ENCODE results near the gene SLC2A10.

Gene SLC2A10

DNA sequence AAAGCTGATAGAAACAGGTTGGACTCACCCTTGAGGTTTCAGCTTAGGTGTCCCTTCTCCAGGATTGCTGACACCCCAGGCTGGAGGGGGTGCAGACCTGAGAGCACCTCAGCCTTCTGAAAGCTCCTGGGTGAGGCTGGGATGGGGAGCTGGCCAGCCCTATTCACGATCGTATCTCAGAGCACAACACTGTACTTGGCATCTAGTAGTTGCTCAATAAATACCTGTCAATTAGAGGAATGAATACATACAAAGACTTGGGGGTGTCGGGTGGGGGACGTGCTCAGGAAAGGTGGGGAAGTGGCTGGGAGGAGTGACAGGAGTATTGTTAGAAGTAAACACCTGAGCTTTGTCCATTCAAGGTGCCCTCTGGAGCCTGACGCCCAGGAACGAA lies 61.7 kb downstream of the SLC2A10 start:
- no peak for DNase-seq

DNA sequence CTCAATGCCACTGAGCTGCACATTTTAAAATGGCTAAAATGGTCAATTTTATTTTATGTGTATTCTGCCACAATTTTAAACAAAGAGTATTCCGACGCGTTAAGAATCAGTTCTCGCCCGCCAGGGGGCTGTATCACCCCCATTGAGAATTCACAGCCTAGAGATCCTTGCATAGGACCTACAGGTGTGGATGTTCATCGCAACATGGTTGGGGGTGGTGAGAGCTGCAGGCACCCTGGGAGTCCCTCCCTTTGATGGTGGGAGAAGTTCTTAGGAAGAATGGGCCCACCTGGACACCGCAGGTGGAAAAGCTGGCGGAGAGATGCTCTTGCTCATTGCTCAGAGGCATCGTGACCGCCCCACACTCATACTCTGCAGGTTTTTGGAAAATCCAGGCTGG lies 63.5 kb downstream of the SLC2A10 start:
- no peak for DNase-seq

GRCh38 chr20:46773680-46774079 lies 64.2 kb downstream of the SLC2A10 start:
- DNase-seq = no peak

- DNase-seq = no peak
These were observed 64.8 kb downstream of the SLC2A10 start for GRCh38 chr20:46774236-46774635.

- DNase-seq = no peak
These were observed 65.6 kb downstream of the SLC2A10 start for GRCh38 chr20:46774943-46775560.

DNA sequence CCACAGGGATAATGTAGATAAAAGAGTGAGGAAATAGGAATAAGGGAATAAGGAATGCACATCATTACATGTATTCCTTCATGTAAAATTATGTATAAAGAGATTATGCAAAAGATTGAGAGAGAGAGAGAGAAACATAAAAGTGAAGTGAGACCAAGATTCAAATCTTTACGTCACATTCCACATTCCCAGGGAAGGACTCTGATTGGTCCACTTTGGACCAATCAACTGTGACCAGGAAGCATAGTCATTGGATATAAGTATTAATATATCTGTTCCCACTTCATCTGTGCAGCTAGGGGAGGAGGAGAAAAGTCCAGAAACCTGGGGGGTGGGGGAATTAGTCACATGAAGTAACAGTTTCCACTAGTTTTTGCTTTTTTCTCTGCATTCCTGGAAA lies 66.4 kb downstream of the SLC2A10 start:
- DNase-seq = no peak

- no peak for DNase-seq
These were observed 67.9 kb downstream of the SLC2A10 start for GRCh38 chr20:46777331-46777730.

DNA sequence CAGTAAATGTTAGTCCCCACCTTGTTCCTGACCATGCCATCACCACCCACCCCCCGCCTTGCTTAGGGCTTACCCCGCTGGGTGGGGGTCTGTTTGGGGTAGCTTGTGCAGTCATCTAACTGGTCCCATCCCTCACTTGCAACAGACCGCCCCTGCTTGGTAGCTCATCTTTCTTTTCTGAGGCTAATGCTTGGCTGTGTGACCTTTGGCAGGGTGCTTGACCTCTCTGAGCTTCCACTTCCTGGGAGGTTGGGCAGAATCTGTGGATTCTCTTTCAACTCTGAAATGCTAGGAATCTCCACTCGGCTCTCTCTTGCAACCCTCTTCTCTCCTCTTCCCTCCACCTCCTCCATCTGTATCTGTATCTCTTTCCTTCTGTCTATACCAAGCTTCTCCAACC lies 70.4 kb downstream of the SLC2A10 start:
- DNase-seq = no peak

DNA sequence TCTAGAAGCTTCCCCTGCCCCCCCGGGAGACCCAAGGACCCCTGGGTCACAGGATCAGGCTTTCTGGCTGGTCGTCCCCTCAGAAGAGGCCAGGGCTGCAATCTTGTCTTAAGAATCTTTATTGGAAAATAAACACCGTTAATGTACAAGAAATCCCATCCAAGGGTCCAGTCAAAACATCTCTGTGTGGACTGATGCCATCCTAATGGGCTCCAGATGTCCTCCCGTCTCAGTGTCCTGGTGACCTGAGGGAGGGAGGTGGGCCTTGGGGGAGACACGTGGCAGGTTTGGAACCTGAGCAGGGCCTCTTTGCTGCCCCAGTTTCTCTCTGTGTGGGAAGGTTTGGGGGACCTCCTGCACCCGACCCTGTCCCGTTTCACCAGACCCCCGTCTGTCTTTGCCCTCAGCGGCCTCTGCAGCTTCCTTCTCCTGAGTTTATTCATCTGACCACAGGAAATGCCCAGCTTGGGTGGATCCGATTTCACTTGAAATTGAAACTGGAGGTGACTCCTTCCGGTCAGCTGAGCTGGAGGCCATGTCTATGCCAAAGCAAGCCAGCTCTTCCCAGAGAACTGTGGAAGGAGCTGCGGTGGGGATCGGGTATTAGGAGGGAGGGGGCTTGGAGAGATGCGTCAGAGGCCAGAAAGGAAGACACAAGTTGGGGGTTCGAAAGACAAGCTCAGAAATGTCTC lies 75.1 kb downstream of the SLC2A10 start:
- DNase-seq = no peak

Data from T-helper 2 cell (primary cell).